ENCODE measurements around the gene CNTNAP5. TPM values are rescaled to one million over a fixed set of nuclear protein-coding genes. Genes with fewer than 3 reads are reported as not detected.
A peak's percentile ranks its signal among the peaks of the same experiment; 100 is the strongest.

CNTNAP5 gene
- total RNA-seq, 1 donor from 2014 or later, result 0.20 TPM

DNA sequence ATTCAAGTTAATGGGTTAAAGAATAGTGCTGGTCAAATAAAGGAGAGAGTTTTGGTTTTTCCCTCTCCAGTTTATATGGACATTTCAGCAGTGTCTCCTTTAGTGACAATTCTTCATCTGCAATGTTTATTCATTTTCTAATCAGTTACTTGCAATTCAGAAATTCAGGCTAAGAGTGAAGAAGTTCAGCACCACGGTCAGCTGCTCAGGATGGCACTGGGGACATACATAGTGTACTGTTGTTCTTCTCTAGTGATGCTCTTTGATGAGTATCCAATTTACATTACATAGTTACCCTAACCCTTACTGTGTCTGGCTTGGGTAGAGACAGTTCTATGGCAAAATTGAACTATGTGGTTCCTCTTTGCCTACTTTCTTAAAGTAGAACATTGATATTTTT lies 412.7 kb downstream of the CNTNAP5 start:
- no peak for DNase-seq (ENCODE audit: low read depth)

DNA sequence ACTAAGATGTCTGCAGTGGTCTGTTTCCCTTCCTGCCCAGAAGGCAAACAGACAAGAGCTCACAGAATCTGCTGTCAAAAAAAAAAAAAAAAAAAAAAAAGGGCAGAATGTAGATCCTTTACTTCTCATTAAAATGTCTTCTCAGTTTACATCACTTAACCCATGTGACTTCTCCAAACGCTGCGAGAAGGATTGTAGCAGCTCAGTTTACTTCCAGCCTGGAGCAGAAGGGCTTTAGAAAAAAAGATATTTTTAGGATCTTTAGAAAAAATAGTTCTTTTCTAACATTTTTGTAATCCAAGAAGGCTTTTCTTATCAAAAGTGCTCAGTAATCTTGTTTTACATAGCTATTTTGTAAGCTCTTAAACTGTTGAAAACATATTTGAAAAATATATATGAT lies 425.4 kb downstream of the CNTNAP5 start:
- no peak for DNase-seq (ENCODE audit: low read depth)

DNA sequence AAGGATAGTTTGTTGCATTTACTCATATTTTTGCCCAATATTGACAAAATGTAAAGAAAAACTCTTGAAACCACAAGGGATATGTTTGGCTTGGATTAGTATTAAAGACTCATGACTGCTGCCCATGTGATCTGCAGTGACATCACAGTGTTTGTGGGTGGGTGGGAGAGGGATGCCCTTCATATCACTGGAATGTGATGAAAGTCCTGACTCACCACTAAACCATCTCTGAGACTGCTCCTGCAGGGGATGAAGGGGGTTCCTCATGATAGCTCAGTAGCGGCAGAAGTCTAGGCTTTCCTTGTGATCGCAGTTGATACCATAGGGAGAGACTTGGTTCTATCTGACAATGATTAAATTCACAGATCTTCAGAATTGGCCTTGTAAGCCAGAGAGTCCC lies 451.2 kb downstream of the CNTNAP5 start:
- peak; percentile 44 for DNase-seq (ENCODE audit: low read depth)

DNA sequence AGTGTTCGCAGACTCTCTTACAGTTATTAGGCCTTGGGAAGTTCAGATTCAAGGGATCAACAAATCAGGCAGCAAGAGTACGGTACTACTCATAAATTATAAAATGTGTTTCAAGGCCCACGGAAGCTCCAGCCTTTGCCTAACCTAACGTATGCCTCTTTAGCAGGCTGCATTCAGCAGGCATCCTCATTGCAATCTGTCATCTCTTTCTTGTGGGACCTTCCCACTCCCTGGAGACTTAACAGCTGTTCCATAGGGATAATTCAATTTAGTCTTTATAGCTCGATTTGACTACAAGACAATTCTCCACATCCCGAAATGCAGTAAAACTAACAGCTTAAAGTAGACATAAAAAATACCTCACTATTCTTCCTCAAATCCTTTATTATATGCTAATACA lies 453.7 kb downstream of the CNTNAP5 start:
- no peak for DNase-seq (ENCODE audit: low read depth)

DNA sequence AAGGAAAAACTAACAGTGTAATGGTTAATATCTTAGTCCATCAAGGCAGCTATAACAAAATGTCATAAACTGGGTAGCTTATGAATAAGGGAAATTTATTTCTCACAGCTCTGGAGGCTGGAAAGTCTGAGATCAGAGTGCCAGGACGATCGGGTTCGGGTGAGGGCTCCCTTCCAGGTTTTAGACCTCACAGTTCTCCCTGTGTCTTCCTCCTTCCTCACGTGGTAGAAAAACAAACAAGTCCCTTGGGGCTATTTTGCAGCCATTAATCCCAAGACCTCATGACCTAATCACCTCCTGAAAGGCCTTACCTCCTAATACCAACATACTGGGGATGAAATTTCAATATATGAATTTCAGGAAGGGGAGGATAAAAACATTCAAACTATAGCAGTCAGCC lies 455.9 kb downstream of the CNTNAP5 start:
- no peak for DNase-seq (ENCODE audit: low read depth)

DNA sequence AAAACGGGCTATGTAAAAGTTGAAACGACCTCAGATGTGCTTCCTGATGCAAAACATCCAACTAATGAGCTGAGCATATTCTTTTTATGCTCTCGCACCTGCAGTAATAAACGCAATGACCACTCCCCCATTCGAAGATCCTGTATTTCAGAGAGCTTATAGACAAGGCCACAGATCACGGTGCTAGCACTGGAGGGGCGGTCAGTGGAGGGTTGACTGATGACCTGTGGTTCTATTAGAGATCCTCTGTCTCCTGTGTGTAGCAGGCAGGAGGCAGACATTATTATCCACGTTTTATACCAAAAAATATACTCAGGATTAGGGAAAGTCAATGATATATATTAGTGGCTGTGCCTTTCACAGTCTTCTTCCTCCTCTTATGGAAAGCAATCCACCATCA lies 457.0 kb downstream of the CNTNAP5 start:
- no peak for DNase-seq (ENCODE audit: low read depth)

DNA sequence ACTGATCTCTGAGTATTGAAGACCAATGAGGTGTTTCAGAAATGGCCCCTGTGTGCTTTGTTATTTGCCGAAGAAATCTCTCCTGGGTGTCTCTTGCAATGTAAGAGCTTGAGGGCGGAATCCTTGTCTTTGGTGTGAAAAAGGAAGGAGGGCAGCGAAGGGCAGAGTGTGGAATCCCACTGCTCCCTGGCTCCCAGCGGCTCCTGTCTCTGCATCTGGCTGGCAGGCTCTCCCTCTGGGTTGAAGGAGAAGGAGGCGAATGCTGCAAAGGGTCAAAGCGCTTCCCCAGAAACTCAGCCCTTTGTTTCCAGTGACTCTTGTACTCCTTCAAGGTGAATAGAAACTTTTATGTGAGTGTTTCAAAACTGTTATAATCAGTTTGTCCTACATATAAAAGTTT lies 457.5 kb downstream of the CNTNAP5 start:
- DNase-seq (ENCODE audit: low read depth), result no peak

DNA sequence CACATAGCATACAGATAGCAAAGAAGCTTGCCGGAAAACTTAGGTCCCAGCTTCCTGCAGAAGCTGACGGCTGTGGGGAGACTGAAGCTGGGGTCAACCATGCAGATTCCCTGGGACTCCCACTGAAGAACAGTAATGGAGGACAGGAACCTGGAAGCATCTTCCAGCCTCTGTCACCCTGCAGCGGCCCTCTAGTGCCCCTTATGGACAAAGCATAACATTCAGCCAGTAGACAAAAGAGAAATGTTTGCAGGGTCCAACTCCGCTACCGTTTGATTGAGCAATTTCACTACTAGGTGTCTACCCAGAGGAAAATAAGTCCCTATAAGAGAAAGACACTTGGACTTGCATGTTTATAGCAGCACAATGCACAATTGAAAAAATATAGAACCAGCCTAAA lies 460.6 kb downstream of the CNTNAP5 start:
- DNase-seq (ENCODE audit: low read depth), result no peak

DNA sequence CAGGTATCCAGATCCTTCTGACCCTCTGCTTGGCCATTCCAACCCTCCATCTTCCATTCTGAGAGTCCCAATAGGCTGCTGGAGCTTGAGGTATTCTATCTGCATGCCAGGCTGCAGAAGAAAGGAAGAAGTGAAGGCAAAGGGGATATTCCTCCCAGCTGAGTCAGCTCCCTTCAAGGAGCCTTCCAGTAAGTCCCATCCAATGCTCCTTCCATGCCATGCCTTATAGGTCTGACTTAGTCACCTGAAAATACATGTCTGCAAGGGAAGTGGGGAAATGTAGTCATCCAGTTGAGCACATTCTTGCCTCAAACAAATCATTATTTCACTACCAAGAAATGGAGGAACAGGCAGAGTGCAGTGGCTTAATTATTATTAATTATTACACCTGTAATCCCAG lies 464.6 kb downstream of the CNTNAP5 start:
- DNase-seq (ENCODE audit: low read depth), result peak; percentile 10

DNA sequence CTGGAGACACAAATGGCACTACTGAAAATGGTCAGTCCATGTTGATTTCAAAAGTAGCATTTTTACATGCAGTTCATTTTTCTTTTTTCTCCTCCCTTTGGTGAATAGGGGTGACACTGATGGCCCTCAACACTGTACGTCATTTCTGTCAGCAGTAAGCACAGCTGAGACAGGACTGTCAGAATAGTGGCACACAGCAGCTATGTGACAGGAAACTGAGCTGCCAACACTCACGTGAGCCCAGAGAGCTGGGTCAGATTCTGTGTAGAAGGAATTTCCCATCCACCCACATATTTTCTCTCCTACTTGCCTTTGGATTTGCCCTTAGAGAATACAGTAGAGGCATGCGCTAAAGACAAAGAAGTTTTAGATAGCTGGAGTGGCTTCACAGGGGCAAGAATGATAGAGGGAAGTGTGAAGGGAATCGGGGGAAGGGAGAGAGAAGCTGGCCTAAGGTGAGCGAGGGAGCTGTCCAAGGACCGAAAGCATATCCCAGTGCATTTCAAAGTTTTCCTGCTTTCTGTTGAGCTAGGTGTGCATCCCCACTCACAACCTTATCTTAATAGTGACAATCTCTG lies 476.6 kb downstream of the CNTNAP5 start:
- DNase-seq (ENCODE audit: low read depth), result no peak

DNA sequence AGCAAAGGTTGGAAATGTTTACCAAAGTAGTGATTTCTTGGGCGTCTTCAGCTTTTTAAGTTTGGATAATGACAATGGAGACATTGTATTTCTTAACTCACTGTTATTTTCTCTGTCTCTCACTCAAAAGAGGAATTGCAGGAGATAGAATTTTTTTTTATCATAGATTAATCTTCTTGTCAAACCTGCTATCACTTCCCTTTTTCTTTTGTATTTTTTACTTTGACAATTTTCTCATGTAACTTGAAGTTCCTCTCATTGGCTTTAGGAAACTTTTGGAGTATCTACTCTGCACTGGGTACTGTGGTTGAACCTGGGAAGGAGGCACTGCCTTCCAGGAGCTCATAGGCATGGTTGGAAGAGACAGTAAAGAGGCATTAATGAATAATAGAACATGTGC lies 489.1 kb downstream of the CNTNAP5 start:
- no peak for DNase-seq (ENCODE audit: low read depth)

DNA sequence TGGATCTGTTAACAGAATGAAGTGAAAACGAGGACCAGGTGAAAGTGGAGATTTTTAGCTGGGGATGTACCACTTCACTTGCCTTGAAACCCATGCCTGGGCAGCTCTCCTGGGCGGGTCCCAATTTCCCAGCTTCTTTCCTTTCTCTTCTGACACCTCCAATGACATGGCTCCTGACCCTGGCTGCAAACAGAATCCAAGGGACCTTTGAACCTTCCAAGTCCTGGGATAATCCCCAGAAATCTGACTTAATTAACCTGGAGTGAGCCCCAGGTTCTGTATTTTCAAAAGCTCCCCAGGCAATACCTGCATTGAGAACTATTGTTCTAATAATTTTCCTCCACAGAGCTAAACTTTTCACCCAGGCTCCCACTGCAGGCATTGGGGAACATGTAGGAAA lies 495.9 kb downstream of the CNTNAP5 start:
- no peak for DNase-seq (ENCODE audit: low read depth)

DNA sequence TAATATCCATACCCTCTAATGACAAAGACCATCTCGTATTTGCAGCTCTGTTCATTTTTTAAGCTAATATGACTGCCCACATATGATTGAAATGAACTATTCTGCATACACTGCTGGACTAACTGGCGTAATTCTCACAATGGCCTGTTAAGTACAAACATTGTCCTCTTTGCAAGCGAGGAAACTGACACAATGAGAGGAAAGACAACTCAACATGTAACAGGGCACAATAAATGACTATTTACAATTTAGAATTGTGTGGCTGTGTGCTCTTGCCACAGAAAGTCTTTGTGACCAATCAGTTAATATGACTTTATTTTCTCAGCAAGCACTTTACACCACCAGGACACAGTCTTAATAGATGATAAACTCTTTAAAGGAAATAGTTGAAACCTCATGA lies 498.0 kb downstream of the CNTNAP5 start:
- DNase-seq (ENCODE audit: low read depth), result no peak

DNA sequence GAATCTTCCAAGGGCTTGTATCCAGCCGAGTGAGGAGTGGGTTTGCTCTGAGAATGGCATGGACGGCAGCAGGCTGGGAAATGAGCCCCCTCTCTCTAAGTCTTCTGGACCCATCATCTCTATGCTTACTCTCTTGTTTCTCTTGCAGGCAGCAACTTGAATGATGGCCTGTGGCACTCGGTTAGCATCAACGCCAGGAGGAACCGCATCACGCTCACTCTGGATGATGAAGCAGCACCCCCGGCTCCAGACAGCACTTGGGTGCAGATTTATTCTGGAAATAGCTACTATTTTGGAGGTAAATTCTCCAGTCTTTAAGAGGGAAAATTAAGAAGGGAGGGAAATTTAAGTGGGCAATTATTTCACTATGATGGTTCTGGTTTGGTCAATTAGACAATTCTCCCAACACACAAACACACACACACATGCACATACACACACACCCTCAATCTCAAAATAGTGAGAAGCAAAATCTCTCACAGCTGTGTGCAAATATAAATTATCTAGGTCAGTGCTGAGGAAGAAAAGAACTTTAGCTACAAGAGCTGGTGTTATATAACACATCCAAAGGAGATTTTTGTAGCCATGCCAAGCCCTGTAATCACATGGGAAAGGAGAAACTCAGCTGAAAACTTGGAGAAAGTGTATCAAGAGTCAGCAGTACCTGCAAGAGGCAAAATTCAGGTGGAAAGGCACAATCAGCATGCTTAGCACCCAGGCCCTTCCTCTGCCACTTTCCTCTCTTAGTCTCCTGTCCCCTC lies 499.2 kb downstream of the CNTNAP5 start:
- DNase-seq (ENCODE audit: low read depth), result no peak

DNA sequence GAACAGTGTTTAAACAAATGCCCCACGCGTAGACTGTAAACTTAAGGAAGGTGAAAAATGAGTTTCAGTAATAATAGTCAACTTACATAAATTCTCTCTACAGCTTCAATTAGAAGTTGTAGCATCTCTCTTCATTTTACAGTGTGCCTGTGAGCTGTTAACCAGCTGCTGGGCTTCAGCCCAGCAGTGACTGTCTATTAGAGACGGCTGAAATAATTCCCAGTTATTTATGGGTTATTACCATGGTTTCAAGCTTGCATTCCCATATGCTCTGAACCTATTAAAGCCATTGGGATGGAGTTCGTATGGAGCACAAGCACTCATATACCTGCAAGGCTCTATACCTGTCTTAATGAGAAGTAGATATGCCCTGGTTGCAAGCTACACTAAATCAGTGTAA lies 501.1 kb downstream of the CNTNAP5 start:
- no peak for DNase-seq (ENCODE audit: low read depth)

DNA sequence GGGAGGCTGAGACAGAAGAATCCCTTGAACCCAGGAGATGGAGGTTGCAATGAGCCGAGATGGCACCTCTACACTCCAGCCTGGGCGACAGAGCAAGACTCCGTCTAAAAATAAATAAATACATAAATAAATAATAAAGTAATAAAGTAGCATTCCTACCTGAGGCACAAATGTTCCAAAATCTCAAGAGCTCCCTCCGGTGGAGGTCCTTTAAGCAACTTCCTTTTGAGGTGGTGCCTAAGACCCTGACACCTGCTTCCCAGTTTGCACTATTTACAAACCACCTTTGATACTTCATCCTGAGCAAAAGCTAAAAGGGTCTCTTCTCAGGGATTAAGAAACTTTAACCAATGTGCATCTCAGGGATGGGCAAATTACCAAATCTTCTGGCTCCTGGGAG lies 505.1 kb downstream of the CNTNAP5 start:
- DNase-seq (ENCODE audit: low read depth), result no peak

DNA sequence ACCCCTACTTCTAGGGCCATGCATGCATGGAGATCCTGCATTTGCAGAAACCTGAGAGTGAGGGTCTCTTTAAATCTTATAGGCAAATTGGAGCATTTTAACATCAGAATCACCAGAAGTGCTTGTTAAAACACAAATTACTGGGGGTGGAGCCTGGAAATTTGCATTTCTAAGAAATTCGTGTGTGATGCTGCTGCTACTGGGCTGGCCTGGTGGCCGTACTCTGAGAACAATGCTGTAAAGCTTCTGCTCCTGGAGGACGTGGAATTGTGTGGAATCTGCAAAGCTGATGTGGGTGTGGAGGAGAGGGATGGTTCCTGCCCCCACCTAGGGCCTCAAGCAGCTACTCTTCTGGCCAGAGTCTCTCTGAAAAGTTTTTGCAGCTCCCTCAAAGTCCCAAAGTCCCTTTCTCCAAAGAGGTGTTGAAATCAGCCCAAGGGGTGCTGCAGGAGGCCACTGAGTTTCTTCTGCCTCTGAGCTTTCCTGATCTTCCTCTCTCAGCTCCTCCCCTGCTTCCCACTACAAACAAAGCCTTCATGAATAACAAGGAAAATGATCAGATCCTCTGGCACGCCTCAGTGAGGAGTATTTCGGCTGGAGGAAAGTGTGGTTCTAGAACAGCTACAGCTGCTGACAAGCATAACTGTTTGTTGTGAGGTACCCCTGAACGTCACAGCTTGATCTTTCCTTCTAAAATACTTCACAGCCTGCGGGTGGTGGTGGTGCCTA lies 508.3 kb downstream of the CNTNAP5 start:
- DNase-seq (ENCODE audit: low read depth), result no peak

DNA sequence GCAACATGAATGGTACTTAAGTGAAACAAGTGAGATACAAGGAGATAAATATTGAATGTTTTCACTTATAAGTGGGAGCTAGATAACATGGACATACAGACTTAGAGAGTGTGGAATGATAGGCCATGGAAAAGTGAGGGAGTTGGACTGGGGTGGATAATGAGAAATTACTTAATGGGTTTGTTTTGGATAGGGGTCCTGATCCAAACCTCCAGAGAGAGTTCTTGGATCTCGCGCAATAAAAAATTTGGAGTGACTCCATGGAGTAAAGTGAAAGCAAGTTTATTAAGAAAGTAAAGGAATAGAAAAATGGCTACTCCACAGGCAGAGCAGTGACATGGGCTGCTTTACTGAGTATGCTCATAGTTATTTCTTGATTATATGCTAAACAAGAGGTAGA lies 508.9 kb downstream of the CNTNAP5 start:
- no peak for DNase-seq (ENCODE audit: low read depth)

DNA sequence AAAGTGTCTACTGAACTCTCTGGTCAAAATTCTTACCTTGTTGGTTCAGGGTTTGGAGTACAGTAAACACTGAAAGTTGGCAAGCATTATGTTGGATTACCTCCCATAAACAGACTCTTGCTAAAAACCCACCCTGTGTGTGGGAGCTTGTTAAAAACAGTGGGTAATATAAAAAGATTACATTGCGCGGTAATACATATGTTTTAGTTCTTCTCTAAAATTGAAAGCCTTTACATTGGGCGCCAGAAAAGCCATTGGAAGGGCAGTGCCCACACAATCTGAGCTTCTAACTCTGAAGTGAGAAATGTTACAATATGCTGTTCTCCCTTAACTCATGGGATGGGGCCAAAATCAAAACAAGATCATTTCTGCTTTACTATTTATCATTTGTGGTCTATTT lies 510.7 kb downstream of the CNTNAP5 start:
- DNase-seq (ENCODE audit: low read depth), result no peak

DNA sequence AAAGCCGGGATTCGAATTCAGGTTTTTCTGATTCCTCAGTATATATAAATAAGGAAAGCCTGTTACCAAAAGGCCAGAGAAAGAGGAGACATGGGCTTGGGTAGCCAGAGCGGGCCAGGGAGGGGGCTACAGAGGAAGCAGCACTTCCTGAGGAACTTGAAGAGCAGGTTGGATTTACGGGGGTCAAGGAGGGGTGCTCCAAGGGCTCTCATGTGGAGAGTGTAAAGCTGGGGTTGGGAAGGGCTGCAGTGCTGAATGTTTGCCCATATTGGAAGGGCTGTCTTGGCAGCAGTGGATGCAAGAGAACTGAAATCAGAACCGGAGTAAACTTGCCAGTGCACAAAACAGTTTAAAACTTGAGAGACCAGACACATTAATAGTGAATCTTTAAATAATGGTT lies 511.5 kb downstream of the CNTNAP5 start:
- no peak for DNase-seq (ENCODE audit: low read depth)

DNA sequence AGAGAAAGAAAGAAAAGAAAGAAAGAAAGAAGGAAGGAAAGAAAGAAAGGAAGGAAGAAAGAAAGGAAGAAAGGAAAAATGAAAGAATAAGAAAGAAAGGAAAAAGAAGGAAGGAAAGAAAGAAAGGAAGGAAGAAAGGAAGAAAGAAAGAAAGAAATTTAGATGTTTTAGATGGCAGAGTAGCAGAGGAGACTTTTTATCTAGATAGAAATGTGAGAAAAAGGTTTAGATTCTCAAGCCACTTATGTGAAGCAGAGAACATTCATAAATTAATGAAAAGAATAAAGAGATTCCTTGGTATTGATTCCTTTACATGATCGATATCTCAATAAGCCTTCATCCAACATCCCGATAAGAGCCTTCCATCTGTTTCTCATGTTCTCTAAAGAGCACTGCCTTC lies 513.5 kb downstream of the CNTNAP5 start:
- DNase-seq (ENCODE audit: low read depth), result no peak

DNA sequence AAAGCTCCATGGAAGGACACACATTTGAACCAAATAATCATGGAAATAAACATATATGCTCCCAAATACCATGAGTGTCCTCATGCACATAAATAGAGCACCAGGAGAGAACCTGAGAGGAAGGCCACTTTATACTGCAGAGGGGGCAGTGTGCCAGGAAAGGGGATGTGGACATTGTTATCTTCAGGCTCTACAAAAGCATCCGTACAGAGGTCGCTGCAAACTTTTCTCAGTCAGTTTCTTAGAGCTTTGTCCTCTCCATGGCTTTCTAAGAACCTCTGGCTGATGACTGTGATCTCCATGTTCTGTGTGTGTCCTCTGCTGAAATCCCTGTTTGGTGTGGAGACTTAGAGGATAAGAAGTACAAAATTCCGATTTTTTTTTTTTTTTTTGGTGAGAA lies 515.7 kb downstream of the CNTNAP5 start:
- no peak for DNase-seq (ENCODE audit: low read depth)

DNA sequence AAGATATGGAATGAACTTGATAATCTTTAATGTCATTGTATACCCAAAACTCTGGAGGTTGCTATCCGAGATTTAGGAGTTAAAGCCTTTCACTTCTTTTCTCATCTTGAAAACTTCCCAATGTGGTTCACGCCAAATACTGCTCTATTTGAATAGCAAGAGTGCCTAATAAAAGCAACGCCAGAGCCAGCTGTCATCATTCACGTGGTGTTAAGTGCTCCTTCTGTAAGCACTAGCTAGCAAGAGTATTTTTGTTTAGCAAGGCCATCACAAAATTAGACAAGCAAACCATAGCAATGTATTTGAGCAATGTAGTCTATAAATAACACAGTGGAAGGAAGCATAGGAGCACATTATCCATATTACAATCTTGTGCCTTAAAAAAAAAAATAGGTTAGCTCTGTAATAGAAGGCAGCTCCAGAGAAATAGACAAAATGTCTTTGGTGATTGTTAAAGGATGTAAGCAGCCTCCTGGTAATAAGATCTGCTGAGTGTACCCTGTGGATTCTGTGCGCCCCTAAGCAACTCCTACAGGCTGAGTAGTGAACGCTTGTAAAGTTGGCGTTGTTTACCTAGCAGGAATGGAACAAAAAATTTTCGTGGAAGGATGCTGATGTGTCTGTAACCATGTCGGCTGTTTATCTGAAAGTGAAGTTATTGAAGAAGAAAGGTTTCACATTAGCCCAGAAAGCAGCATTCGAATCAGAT lies 518.0 kb downstream of the CNTNAP5 start:
- DNase-seq (ENCODE audit: low read depth), result no peak
